ENCODE results near the gene RS1.

DNA sequence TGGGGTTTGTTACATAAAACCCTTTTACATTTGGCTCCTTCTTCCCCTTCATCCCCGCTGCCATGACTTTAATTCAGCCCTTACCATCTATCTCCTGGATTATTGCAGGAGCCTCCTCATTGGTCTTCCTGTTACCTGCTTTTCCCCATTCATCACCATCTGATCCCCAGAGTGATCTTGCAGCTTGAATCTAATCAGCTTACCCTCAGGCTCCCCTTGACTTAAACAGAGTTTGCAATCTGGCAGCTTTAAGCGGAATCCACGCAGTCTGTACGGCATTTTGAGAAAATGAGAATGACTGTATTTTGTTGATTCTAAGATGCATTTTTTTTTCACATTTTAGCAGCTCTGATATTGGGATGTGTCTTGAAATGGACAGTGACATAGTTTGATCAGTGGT lies 20.6 kb upstream of the RS1 start:
- TF ChIP-seq, protein P1, sequence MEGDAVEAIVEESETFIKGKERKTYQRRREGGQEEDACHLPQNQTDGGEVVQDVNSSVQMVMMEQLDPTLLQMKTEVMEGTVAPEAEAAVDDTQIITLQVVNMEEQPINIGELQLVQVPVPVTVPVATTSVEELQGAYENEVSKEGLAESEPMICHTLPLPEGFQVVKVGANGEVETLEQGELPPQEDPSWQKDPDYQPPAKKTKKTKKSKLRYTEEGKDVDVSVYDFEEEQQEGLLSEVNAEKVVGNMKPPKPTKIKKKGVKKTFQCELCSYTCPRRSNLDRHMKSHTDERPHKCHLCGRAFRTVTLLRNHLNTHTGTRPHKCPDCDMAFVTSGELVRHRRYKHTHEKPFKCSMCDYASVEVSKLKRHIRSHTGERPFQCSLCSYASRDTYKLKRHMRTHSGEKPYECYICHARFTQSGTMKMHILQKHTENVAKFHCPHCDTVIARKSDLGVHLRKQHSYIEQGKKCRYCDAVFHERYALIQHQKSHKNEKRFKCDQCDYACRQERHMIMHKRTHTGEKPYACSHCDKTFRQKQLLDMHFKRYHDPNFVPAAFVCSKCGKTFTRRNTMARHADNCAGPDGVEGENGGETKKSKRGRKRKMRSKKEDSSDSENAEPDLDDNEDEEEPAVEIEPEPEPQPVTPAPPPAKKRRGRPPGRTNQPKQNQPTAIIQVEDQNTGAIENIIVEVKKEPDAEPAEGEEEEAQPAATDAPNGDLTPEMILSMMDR (optimal IDR thresholded peaks at IDR 0.05 in 1 of 3, IDR thresholded peaks at IDR 0.05 in 1 of 3, conservative IDR thresholded peaks at IDR 0.05 in 1 of 3; ENCODE audit: extremely low read depth in 1 of 3, insufficient read depth in 2 of 3, low read length in 3 of 3): no peak
- no peak for TF ChIP-seq EZH2 (IDR thresholded peaks at IDR 0.05; ENCODE audit: low read length)
